ENCODE data around the gene WWOX.

- TF ChIP-seq SIN3A (conservative IDR thresholded peaks at IDR 0.05 in 1 of 2, IDR thresholded peaks at IDR 0.05 in 1 of 2; ENCODE audit: low read depth in 1 of 2, low read length in 2 of 2) (no peak), CTCF (IDR thresholded peaks at IDR 0.05; ENCODE audit: control extremely low read depth in 1 of 3, insufficient read depth in 1 of 3, low read depth in 1 of 3, low read length in 3 of 3) (no peak)
These were observed 899.4 kb downstream of the WWOX start for GRCh38 chr16:78998879-78999278.

Data from H1 (cell line).